IPS-18a (cell line): ENCODE results near the gene BICD1.

Experiments
- H3K27ac ChIP-seq: one replicate; pipeline ENCODE4 v1.5.1; 2013; ENCODE audit warnings: low read length
- H3K27me3 ChIP-seq: one replicate; pipeline ENCODE4 v1.6.1; 2013; ENCODE audit warnings: mild to moderate bottlenecking, low read length; ENCODE audit not compliant: control insufficient read depth, insufficient read depth
- H3K36me3 ChIP-seq: one replicate; pipeline ENCODE4 v1.6.1; 2013; ENCODE audit warnings: low read depth, low read length; ENCODE audit not compliant: control insufficient read depth
- H3K4me1 ChIP-seq: one replicate; pipeline ENCODE4 v1.6.1; 2013; ENCODE audit warnings: low read depth, low read length; ENCODE audit not compliant: control insufficient read depth
- H3K4me3 ChIP-seq: one replicate; pipeline ENCODE4 v1.5.1; 2013; ENCODE audit warnings: low read length
- H3K9ac ChIP-seq: one replicate; pipeline ENCODE4 v1.6.1; 2013; ENCODE audit warnings: mild to moderate bottlenecking, low read length, moderate library complexity
- H3K9me3 ChIP-seq: one replicate; pipeline ENCODE4 v1.6.1; 2013; ENCODE audit warnings: low read depth, low read length; ENCODE audit not compliant: control insufficient read depth

BICD1 gene

GRCh38 chr12:32423559-32423958 lies 316.9 kb downstream of the BICD1 start:
- peaks cover 12% of the 10 kb centered on the region for H3K4me1 ChIP-seq
- peaks cover 7% of the 10 kb centered on the region for H3K36me3 ChIP-seq
- H3K27ac ChIP-seq: no peak overlapping the region
- H3K9ac ChIP-seq: no peak overlapping the region
- no peaks in the 10 kb centered on the region for H3K27me3 ChIP-seq
- H3K9me3 ChIP-seq: no peaks in the 10 kb centered on the region
- H3K4me3 ChIP-seq: no peak overlapping the region

- no peak overlapping the region for H3K4me3 ChIP-seq
- H3K27ac ChIP-seq: no peak overlapping the region
- no peaks in the 10 kb centered on the region for H3K9me3 ChIP-seq
- H3K36me3 ChIP-seq: peaks cover 8% of the 10 kb centered on the region
- H3K27me3 ChIP-seq: no peaks in the 10 kb centered on the region
- H3K4me1 ChIP-seq: peaks cover 10% of the 10 kb centered on the region
- H3K9ac ChIP-seq: no peak overlapping the region
These were observed 324.4 kb downstream of the BICD1 start for GRCh38 chr12:32431025-32431424.
